Stimulated activated CD4-positive, alpha-beta T cell treated with anti-CD3 and anti-CD28 coated beads, Interleukin-4, amount 100 ng/mL, for 24 hours (primary cell): Measurements from ENCODE around the gene OR10H5.
"Not testable (repeated sequence)": the region's sequence is repeated elsewhere in the genome, so short reads cannot be mapped to it uniquely, and the experiment has no call there.

Source experiments
- DNase-seq: peaks from one replicate; pipeline ENCODE4 v3.0.0-alpha.2; 2020

Gene OR10H5

DNA sequence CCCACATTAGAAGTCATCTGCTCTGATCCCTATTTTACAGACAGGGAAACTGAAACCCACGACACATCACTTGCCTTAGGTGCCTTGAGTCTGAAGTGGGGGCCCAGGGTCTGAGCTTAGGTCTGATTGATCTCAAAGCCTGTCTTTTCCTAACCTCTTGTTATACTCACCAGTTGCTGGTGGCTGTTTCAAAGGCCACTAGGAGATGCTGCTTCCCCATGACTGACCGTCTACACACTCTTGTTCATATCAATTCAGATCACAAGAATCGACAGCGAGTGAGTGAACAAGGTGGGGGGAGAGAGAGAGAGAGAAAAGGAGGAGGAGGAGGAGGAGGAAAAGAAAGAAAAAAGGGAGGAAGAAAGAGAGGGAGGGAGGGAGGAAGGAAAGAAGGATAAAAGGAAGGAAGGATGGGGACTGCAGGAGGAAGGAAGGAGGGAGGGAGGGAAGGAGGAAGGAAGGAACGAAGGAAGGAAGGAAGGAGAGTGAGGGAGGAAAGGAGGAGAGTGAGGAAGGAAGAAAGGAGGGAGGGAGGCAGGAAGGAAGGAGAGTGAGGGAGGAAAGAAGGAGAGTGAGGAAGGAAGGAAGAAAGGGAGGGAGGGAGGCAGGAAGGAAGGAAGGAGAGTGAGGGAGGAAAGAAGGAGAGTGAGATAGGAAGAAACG, 24.7 kb downstream of the OR10H5 start:
- peak; percentile 12 for DNase-seq

- no peak for DNase-seq
These were observed 26.5 kb downstream of the OR10H5 start for GRCh38 chr19:15813916-15814315.

DNA sequence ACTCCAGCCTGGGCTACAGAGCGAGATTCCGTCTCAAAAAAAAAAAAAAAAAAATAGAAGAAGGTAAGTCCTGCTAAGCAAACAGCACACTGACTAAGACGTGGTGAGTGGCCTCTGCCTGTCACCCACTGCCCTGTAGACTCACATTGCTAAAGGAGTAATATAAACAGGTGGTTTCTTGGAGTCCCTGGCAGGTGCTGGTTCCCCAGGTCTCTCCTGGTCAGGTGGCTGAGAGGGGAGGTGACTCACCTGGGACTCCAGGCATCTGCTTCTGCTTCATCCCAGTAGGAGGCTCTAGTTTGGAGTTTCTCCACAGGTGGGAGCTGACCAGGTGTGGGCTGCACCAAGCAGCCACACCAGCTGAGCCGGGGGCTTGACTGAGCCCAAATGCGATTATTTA, 27.8 kb downstream of the OR10H5 start, which contains the start of gene OR10H1:
Gene OR10H1 (minus strand): TSS at position 359 of the 400 bp plus-strand sequence. CDS start 7,627 bp downstream, outside the sequence.
- DNase-seq = no peak

DNA sequence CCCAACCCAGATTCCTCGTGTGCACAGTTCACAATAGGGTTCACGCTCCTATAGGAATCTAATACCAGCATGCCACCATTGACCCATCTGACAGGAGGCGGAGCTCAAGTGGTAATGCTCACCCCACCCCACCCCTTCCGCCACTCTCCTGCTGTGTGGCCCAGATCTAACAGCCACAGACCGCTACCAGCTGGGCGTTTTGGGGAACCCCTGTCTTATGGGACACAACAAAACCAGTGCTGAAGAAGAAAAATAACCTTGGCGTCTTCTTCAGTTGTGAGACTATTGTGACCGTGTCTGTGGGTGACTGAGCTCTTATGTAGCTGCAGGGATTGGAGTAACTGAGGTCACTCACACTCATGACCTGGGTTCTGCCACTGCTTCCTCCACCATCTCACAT, 33.2 kb downstream of the OR10H5 start:
- DNase-seq = no peak

- no peak for DNase-seq
These were observed 38.3 kb downstream of the OR10H5 start for GRCh38 chr19:15825753-15826152.

DNA sequence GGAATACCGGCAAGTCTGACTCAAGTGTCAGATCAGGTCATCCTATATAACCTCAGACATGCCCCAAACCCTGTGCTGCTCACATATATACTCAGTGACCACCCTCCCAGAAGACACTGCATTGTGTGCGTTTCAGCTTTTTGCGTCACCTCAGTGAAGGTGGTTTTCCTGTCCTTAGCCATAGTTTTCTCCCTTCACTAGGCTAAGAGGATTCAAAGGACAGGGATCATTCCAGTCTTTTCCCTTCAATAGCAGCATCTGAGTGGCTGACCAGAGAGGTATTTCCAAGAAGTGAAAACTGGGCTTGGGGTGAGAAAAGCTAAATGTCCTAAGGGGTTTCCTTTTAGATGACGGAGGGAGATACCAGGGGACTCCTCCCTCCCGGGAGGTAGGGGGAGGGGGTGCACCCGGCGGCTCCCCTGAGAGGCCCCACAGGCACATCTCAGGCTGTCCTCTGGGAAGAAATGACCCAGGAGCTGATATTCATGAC, 40.7 kb downstream of the OR10H5 start:
- no peak for DNase-seq

DNA sequence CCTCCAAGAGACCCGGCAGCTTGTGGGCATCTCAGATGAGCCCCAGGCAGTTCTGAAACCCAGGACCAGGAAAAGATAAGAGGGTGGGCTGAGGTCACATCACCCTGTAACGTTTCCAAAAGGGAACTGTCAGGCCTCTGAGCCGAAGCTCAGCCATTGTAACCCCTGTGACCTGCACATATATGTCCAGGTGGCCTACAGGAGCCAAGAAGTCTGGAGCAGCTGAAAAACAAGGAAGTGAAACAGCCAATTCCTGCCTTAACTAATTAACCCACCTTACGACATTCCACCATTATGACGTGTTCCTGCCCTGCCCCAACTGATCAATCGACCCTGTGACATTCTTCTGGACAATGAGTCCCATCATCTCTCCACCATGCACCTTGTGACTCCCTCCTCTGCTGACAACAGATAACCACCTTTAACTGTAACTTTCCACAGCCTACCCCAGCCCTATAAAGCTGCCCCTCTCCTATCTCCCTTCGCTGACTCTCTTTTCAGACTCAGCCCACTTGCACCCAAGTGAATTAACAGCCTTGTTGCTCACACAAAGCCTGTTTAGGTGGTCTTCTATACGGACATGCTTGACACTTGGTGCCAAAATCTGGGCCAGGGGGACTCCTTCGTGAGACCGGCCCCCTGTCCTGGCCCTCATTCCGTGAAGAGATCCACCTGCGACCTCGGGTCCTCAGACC, 41.3 kb downstream of the OR10H5 start:
- not testable (repeated sequence) for DNase-seq

GRCh38 chr19:15829306-15829698, 41.8 kb downstream of the OR10H5 start:
- DNase-seq = no peak

DNA sequence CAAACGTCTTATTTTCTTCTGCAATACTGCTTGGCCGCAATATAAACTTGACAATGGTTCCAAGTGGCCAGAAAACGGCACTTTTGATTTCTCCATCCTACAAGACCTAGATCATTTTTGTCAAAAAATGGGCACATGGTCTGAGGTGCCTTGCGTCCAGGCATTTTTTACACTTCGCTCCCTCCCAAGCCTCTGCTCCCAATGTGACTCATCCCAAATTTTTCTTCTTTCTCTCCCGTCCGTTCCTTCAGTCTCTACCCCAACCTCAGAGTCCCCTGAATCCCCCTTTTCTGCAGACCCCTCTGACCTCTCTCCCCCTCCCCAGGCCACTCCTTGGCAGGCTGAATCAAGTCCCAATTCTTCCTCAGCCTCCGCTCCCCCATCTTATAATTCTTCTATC, 42.3 kb downstream of the OR10H5 start:
- no peak for DNase-seq

GRCh38 chr19:15831626-15832025, 44.2 kb downstream of the OR10H5 start:
- no peak for DNase-seq

GRCh38 chr19:15834232-15834631, 46.8 kb downstream of the OR10H5 start:
- DNase-seq = not testable (repeated sequence)

DNA sequence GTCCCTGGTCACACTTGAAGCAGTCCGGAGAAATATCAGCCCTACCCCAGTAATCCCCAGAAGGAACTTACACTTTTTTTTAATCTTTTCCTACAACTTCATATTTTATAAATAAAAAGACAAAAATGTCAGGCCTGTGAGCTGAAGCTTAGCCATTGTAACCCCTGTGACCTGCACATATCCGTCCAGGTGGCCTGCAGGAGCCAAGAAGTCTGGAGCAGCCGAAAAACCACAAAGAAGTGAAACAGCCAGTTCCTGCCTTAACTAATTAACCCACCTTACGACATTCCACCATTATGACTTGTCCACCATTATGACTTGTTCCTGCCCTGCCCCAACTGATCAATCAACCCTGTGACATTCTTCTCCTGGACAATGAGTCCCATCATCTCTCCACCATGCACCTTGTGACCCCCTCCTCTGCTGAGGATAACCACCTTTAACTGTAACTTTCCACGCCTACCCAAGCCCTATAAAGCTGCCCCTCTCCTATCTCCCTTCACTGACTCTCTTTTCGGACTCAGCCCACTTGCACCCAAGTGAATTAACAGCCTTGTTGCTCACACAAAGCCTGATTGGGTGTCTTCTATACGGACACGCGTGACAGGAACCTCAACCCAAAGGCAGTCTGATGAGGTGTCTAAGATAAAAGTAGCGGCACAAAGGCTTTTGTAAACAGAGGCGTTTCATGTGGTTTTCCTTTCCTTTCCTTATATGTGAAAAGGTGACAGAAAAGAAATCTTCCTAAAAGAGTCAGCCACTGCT, 48.3 kb downstream of the OR10H5 start:
- DNase-seq = peak; percentile 56

DNA sequence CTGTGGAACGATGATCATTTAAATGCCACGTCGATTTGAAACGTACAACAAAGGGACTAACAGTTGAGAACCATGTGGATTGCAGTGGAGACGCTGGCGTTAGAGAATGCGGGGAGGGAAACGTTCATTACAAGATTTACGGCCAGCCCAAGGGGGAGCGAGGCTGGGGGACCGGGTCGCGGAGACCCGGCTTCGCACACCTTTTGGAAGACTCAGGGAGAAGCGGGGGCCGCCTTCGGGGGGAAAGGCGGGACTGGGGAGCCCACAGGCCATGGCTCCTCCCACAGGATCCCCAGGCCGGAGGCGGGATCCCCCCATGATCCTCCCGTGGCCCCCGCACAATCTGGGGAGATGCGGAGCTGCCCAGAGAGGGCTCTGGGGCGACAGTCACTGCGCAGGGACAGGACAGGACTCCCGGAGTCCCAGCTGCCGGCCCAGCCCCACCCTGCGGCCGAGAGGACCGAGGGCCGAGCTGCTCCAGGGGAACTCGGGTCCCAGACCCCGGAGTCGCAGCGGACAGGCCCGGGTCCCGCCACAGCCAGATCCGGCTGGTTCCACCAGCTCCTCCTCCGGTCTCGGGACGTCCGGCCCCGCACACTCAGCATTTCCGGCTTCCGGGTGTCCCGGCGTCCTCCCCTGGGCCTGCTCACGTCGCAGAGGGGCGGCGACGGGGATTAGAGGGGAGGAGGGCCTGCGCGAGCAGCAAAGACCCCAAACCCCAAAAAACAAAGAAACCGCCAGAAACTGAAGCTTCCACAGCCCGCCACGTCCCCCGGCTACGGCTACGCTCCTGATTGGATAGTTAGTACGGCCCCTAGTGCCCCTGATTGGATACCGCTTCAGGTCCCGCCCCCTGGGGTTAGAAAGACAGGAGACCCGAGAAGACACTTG, 49.1 kb downstream of the OR10H5 start:
- peak; percentile 97 for DNase-seq

GRCh38 chr19:15837221-15837731, 49.8 kb downstream of the OR10H5 start:
- peak; percentile 24 for DNase-seq

GRCh38 chr19:15838351-15838750, 50.9 kb downstream of the OR10H5 start:
- no peak for DNase-seq

- DNase-seq = not testable (repeated sequence)
These were observed 52.4 kb downstream of the OR10H5 start for GRCh38 chr19:15839888-15840287.

GRCh38 chr19:15840833-15841232, 53.4 kb downstream of the OR10H5 start:
- no peak for DNase-seq

- no peak for DNase-seq
These were observed 54.6 kb downstream of the OR10H5 start for GRCh38 chr19:15841875-15842569.

DNA sequence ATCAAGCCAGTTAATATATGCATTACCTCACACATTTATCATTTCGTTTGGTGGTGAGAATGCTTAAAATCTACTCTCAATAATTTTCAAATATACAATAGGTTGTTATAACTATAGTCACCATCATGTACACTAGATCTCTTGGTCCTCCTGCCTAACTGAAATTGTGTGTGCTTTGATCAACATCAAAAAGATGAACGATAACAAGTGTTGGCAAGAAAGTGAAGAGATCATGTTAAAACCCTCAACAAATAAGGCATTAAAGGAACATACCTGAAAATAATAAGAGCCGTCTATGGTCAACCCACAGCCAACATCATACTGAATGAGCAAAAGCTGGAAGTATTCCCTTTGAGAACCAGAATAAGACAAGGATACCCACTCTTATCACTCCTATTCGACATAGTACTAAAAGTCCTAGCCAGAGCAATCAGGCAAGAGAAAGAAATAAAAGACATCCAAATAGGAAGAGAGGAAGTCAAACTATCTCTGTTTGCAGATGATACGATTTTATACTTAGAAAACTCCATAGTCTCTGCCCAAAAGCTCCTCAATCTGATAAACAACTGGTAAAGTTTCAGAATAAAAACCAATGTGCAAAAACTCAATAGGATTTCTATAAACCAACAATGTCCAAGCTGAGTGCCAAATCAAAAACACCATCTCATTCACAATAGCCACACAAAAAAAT, 55.9 kb downstream of the OR10H5 start:
- DNase-seq = no peak

GRCh38 chr19:15843894-15844222, 56.4 kb downstream of the OR10H5 start:
- DNase-seq = not testable (repeated sequence)

- no peak for DNase-seq
These were observed 59.5 kb downstream of the OR10H5 start for GRCh38 chr19:15846923-15847322.
